HG03280 (cell line): ENCODE data around the gene SLC25A10.

Source experiments
- ATAC-seq: cut with Tn5 transposase; IDR thresholded peaks from one replicate; pipeline ENCODE4 v1.9.1; 2021; ENCODE audit warnings: mild to moderate bottlenecking, moderate library complexity; ENCODE audit not compliant: unreplicated experiment

The SLC25A10 gene

DNA sequence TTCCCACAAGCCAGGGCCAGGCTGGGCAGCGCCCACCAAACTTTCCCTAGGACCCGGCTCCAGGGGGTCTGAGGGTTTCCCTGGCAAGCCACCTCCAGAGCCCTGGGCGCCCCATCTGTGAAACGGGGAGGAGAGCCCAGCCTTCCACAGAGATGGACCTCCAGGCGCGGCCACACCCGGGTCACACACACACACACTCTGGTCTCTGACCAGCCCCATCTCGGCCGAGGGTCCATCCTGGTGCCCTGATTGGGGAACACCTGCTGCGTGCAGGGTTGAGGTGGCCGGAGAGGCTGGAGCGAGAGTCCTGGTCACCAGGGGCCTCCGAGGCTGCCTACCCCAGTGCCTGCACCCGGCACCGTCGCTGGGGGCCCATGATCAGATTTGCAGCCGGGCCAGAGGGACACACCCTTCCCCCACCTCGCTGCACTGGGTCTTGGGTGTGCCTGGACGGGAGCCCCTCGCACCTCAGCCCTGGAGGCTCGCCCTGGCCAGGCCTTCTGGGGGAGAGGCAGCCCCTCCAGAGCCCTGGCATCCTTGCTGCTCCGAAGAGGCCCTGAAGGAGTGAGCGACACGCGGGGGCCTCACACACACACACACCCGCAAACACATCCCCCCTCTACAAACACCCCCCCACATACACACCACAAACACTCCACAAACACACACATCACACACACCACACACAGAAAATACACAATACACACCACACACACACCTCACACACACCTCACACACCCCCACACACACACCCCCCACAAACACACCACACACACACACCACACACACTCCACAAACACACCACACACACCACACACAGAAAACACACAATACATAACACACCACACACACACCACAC, 29.7 kb downstream of the SLC25A10 start:
- no peak for ATAC-seq
